Hematopoietic multipotent progenitor cell treated with erythropoietin and hydrocortisone succinate and interleukin-3 and kit ligand, for 6 days (in vitro differentiated cells): ENCODE data around the gene DSCAM.
"Not testable (repeated sequence)": the region's sequence is repeated elsewhere in the genome, so short reads cannot be mapped to it uniquely, and the experiment has no call there.

Source experiments
- DNase-seq: peaks from one replicate; pipeline ENCODE4 v3.0.0-alpha.2; 2015

The DSCAM gene

GRCh38 chr21:40507978-40508377, 339.0 kb downstream of the DSCAM start:
- DNase-seq, result no peak

GRCh38 chr21:40505681-40506080, 341.3 kb downstream of the DSCAM start:
- DNase-seq, result no peak

GRCh38 chr21:40505244-40505643, 341.7 kb downstream of the DSCAM start:
- no peak for DNase-seq

- DNase-seq, result no peak
Observed at GRCh38 chr21:40504825-40505224, 342.1 kb downstream of the DSCAM start.

- DNase-seq, result no peak
Observed at GRCh38 chr21:40496116-40496515, 350.8 kb downstream of the DSCAM start.

GRCh38 chr21:40490408-40490807, 356.6 kb downstream of the DSCAM start:
- no peak for DNase-seq

GRCh38 chr21:40489001-40489400, 358.0 kb downstream of the DSCAM start:
- no peak for DNase-seq

GRCh38 chr21:40481764-40482163, 365.2 kb downstream of the DSCAM start:
- DNase-seq, result no peak

- DNase-seq, result no peak
Observed at GRCh38 chr21:40474513-40474912, 372.4 kb downstream of the DSCAM start.

GRCh38 chr21:40472013-40472412, 374.9 kb downstream of the DSCAM start:
- no peak for DNase-seq

GRCh38 chr21:40471103-40471502, 375.9 kb downstream of the DSCAM start:
- peak; percentile 3 for DNase-seq

GRCh38 chr21:40466893-40467483, 380.0 kb downstream of the DSCAM start:
- peak; percentile 35 for DNase-seq

GRCh38 chr21:40465382-40465781, 381.6 kb downstream of the DSCAM start:
- no peak for DNase-seq

GRCh38 chr21:40463176-40463575, 383.8 kb downstream of the DSCAM start:
- DNase-seq, result no peak

- DNase-seq, result no peak
Observed at GRCh38 chr21:40461008-40461407, 385.9 kb downstream of the DSCAM start.

- no peak for DNase-seq
Observed at GRCh38 chr21:40457741-40458140, 389.2 kb downstream of the DSCAM start.

GRCh38 chr21:40454057-40454456, 392.9 kb downstream of the DSCAM start:
- no peak for DNase-seq

GRCh38 chr21:40453183-40453582, 393.8 kb downstream of the DSCAM start:
- DNase-seq, result no peak

GRCh38 chr21:40452548-40452947, 394.4 kb downstream of the DSCAM start:
- DNase-seq, result no peak

GRCh38 chr21:40447016-40447415, 399.9 kb downstream of the DSCAM start:
- DNase-seq, result no peak

- DNase-seq, result no peak
Observed at GRCh38 chr21:40445349-40445921, 401.5 kb downstream of the DSCAM start.

- not testable (repeated sequence) for DNase-seq
Observed at GRCh38 chr21:40439581-40439980, 407.4 kb downstream of the DSCAM start.

- no peak for DNase-seq
Observed at GRCh38 chr21:40438616-40439015, 408.3 kb downstream of the DSCAM start.

- DNase-seq, result no peak
Observed at GRCh38 chr21:40436261-40436660, 410.7 kb downstream of the DSCAM start.

- no peak for DNase-seq
Observed at GRCh38 chr21:40433538-40433937, 413.4 kb downstream of the DSCAM start.
